ENCODE measurements around the gene KCNQ1.

Gene KCNQ1

GRCh38 chr11:2853401-2853800 is 408.6 kb downstream of the KCNQ1 start:
- DNase-seq: no peak

- no peak for DNase-seq
Measured at GRCh38 chr11:2853997-2854560, 409.3 kb downstream of the KCNQ1 start.

- DNase-seq: no peak
Measured at GRCh38 chr11:2855162-2855561, 410.4 kb downstream of the KCNQ1 start.

DNA sequence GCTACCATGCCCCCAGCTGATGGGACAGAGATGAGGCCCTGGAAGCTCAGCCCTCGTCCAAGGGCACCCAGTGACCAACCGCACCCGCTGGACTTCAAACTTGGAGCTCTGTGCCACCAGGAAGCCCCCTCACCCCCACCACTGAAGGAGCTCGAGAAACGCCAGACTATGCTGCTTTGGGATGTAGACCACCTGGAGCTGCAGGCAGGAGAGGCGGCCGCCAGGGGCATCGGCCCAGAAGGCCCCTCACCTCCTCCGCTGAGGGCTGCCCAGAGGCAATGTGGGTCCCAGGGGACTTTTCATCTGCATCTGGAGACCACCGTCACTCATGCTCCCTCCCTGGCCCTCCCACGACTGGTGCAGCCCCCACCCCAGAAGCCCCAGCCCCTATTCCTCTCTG is 412.5 kb downstream of the KCNQ1 start:
- no peak for DNase-seq

DNA sequence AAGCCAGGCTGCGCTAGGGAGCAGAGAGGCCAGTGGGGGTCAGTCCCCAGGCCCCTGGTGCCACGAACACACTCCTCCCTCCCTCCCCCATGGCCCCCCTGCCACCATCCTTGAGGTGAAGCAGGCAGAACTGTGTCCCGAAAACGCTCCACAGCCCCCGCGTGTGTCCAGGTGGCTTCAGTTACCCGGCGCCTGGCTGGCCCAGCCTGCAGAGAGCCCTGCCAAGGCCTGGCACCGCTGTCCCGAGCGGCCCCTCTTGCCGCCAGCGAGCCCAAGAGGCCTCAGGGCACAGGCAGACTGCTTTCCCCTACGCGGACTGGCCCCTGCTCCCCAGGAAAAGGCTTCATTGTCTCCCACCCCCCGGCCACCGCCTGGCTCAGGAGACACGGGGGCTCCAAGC is 413.1 kb downstream of the KCNQ1 start:
- DNase-seq: no peak

DNA sequence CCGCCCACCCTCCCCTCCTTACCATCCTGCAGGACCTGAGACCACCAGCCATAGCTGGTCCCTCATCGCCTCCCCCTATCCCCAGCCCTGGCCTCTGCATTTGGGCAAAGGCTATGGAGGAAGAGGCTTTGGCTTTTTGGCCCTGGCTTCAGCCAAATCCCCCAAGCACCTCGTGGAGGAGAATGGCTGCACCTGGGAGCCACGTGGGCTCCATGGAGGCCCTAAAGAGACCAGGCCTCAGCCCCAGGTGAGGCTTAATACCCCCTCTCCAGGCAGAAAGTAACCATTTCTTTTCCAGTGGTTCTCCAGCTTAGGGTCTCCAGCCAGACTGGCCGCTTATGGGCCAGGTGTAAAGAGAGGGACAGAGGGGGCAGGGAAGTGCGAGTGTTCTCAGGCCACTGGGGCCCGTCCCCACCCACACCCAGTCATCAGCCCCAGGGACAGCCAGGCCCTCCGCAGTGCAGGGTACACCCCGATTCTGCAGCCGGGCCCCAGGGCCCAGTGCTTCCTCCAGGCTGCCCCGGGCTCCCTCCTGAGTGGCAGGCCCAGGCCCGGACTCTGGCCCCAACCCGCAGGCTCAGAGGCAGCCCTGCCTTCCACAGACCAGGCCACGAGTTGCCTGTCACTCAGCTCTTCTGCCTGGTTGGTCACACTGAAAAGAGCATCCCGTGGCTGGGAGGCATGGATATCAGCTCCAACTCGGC is 414.3 kb downstream of the KCNQ1 start:
- DNase-seq: no peak

GRCh38 chr11:2859699-2860037 is 414.9 kb downstream of the KCNQ1 start:
- DNase-seq: no peak

- peak; percentile 8 for DNase-seq
Measured at GRCh38 chr11:2860636-2861035, 415.8 kb downstream of the KCNQ1 start.

DNA sequence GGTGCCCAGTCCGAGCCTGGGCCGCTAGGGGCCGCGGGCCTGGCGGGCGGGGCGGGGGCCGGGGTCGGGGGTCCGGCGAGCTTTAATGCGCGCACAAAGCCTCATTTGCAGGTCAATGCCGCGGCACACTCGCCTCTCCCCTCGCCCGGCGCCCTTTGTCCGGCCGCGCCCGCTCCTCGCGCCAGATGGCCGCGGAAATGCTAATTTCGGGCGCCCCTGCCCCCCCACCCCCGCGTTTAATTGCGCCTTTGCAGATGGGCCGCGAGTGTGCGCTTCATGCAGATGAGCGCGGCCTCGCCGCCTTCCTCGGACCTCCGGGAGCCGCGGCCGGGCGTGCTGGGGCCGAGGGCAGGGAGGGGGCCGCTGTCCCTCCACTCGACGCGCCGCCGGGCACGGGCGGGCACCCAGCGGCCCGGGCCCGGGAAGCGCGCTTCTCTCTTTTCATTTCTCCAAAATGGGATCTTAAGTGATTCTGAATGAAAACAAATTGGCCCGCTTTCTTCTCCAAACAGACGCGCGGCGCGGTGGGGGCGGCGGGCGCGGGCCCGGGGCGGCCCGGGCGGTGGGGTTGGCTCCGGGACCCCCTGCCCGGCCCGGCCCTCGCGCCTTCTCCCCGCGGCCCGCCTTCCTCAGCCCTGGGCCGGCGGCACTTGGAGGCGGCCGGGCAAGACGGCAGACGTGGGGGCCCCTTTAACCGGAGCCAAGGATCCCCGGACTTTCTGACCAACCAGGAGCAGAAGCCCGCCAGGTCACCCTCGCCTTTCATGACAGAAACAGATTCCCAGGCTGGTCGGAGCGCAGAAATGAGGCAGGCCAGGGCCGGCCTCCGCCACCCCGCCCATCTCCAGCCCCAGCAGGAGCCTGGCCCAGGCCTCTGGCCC is 417.8 kb downstream of the KCNQ1 start:
- DNase-seq: no peak

GRCh38 chr11:2863276-2863618 is 418.4 kb downstream of the KCNQ1 start:
- no peak for DNase-seq

- no peak for DNase-seq
Measured at GRCh38 chr11:2864901-2865300, 420.1 kb downstream of the KCNQ1 start.

DNA sequence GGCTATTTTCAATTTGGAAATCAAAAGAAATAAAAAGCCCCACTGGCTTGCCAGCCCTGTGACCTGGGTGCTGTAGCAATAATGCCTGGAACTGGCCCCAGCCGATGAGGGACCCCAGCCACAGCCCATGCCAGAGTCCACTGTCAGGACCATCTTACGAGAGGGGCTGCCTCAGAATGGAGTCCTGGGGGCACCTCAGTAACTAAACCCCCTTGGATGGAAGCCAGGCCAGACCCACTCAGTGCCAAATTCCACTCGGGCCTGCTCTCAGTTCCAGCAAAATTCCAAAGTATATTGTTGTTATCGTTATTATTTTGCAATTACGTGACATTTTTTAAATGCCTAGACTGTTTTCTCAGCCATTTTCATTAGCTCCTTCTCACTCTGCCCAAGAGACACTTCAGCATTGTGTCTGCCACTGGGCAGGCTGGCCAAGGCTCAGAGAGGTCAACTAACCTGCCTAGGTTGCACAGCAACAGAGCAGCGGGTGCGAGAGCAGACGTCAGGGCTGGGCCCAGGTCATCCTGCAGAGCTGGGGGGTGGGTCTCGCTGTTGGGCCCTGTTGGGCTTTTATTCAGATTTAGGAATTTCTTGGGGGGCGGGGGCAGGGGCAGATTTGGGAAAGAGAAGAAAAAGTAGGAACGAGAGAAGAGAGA is 421.2 kb downstream of the KCNQ1 start:
- DNase-seq: no peak

DNA sequence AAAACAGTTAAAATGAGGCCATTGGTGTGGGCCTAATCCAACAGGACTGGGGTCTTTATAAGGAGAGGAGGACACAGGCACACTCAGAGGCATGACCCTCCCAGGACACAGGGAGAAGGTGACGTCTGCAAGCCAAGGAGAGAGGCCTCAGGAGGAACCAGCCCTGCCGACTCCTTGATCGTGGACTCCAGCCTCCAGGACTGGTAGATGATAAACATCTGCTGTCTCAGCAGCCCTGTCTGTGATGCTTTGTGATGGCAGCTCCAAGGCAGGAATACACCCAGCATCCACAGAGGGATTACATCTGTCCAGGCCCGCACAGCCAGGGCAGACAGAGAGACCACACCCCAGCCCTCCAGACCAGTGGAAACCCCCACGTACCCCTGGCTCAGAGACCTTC is 422.3 kb downstream of the KCNQ1 start:
- no peak for DNase-seq

GRCh38 chr11:2867722-2868505 is 423.1 kb downstream of the KCNQ1 start:
- no peak for DNase-seq

GRCh38 chr11:2868506-2869133 is 423.8 kb downstream of the KCNQ1 start:
- no peak for DNase-seq

GRCh38 chr11:2869134-2869526 is 424.3 kb downstream of the KCNQ1 start:
- DNase-seq: no peak

- DNase-seq: no peak
Measured at GRCh38 chr11:2869561-2870427, 425.0 kb downstream of the KCNQ1 start.

GRCh38 chr11:2870460-2870859 is 425.7 kb downstream of the KCNQ1 start:
- DNase-seq: no peak

DNA sequence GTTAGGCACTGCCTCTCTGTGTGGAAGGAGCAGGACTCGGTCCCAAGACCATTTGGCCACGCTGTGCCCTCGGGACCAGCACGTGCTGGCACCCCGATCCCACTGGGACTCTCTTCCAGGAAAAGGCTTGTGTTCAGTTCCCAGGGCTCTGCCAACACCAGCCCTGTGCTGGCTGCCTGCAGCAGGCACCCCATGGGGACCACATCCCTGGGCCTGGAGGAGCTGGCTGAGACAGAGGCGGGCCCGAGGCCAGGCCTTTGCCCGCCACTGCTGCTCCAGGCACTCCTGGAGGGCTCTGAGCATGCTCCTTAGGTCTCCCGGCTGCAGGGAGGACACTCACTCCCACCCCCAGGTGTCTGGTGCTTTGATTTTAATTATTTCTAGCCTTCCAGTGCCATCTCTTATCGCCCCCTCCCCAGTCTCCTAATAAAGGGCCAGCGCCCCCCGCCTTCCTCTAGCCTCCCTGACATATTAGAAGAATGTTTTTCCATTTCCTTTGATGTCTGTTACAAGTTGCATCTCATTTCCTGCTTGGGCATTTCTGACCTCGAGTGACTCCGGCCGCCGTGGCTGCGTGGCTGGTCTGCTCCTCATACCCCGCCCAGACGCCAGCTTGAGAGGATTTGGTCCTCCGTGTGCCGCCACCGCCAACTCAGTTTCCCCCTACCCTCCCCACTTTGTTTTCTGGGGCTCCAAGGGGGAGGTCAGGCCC is 426.3 kb downstream of the KCNQ1 start:
- DNase-seq: no peak

DNA sequence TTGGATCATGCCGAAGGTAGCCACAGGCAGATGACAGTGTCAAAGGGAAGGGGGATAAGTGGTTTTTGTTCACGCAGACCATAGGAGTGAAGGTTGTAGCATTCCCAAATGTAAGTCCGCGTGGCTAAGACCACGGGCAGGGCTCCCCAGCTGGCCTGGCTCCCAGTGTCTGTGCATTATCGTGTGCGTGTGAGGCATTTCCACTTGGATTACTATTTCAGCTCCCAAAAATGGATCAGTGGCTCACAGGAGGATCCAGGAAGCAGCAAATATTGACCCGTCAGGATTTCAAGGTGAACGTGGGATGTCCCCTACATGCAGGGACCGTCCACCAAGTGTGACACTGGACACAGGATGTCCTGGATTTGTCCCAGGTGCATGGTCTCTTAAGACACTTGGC is 430.2 kb downstream of the KCNQ1 start:
- no peak for DNase-seq

- no peak for DNase-seq
Measured at GRCh38 chr11:2877474-2877873, 432.7 kb downstream of the KCNQ1 start.
